Pancreas (tissue), 10 donors: ENCODE results near the gene LDLRAD4. TPM values are rescaled to one million over a fixed set of nuclear protein-coding genes. Genes with fewer than 3 reads are reported as not detected.

Source experiments
- ATAC-seq, 4 donors: fragments of 200-7000 bp; cut with Tn5 transposase; one replicate each; pipeline versions ENCODE4 v1.8.0 to v1.9.1; 2020; ENCODE audit warnings: mild to moderate bottlenecking in 4 of 4, moderate library complexity in 4 of 4
- DNase-seq, 6 donors: peaks; one replicate each; pipeline ENCODE4 v3.0.0-alpha.2; 2020
- FAIRE-seq: peaks from 2 replicates; lab custom pipeline; 2012; peaks lifted over from hg19 to GRCh38; lab: Jason Lieb, UNC
- H3K27ac ChIP-seq, 4 donors: fragments of 200-600 bp; sonication (generic); 1 replicate in 3 of 4; 2 replicates in 1 of 4; pipeline versions ENCODE4 v1.5.0 to v1.8.0; 2020
- H3K27me3 ChIP-seq, 4 donors: fragments of 200-600 bp; one replicate each; pipeline ENCODE4 v1.8.0; 2021
- H3K36me3 ChIP-seq, 3 donors: fragments of 200-600 bp; sonication (generic) in 1 of 3; one replicate each; pipeline versions ENCODE4 v1.5.0 to v1.8.0; 2020 to 2021
- H3K4me1 ChIP-seq, 3 donors: fragments of 200-600 bp; one replicate each; pipeline ENCODE4 v1.8.0; 2021
- H3K4me3 ChIP-seq, 4 donors: fragments of 200-600 bp; sonication (generic) in 2 of 4; one replicate each; pipeline versions ENCODE4 v1.5.0 to v1.8.0; 2020 to 2021
- H3K9me3 ChIP-seq, 4 donors: fragments of 200-600 bp; one replicate each; pipeline ENCODE4 v1.8.0; 2021
- WGBS, 2 donors: extraction: QIAGEN DNeasy Blood & Tissue Kit; methylation state at CpG; one replicate each; pipeline ENCODE4 v1.1.7; 2013; 5-methylcytosine and 5-hydroxymethylcytosine counted together
- intact Hi-C, 3 donors: fragments of 100-400 bp; cut with DNase I; formaldehyde crosslinking; loops; one replicate each; pipeline versions ENCODE4 v1.11.1 to v1.14.2; 2022
- polyA plus RNA-seq, 2 donors: library from polyadenylated mRNA; stranded (reverse); fragments of 200-250 nt; gene quantifications; one replicate each; pipeline ENCODE4 v1.2.3, GENCODE V29; 2013
- total RNA-seq, 6 donors: library from RNA; stranded (reverse); fragmentation: NEBNext Ultra II Directional in 4 of 6; extraction: Animal tissue kit (Norgen Biotek cat#: 25700) in 4 of 6; gene quantifications; one replicate each; pipeline versions ENCODE4 v1.2.1 to v1.2.4, GENCODE V29; 2021 to 2023
- TF ChIP-seq, protein P1 (sequence below), 4 donors: fragments of 200-600 bp; sonication (generic) in 3 of 4; IDR thresholded peaks; one replicate each; pipeline versions ENCODE4 v1.5.0 to v1.8.0; 2021; ENCODE audit warnings: antibody characterized with exemption in 4 of 4
- donor health status: healthy with polysubstance abuse.
- donor health status: DM: no; HTN: no; CAD: no; lungs with moderate emphysema.
- donor health status: DM: no; HTN: no; CAD: no.
- donor health status: control.
- donor health status: control.
- donor health status: Bipolar disorder and iron deficiency.
- donor health status: DM: yes; HTN: yes; CAD: no.
- donor health status: DM: no; HTN: no; CAD: no.
- donor health status: DM: no; HTN: no; CAD: no.
- donor health status: DM: yes; HTN: yes; CAD: no.

The LDLRAD4 gene
- total and polyA plus RNA-seq, 8 donors = 2.5 to 21.8 (median 5.7) TPM

DNA sequence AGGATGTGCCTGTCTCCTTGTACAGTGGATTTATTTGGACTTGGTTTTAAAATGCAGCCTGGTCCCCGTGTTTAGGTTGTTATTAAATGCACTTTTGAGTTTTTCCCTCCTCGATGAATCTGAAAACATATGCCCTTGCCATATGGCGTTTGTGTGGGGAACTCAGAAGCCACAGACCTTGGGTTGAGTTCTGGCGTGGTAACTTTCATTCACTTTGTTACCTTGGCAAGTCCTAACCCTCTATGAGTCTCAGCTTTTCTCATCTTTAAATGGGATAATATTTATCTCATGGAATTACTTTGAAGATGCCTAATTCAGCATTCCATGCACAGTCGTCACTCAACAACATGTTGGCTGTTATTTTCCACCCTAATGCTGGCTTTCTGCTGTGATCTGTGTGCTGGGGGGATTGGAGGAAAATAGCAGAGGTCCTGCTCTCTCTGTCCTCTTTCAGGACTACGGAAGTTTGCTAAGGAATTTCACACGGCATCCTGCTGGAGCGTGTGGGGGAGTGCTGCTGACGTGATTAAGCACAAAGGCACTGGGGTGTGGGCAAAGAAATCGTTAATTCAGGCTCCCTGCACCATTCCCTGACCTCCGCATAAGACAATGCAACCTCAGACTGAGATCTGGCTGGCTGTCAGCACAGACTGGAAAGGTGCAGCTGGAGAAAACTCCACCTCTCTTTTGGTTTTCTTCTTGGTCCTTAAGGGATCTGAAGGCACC lies 61.7 kb downstream of the LDLRAD4 start:
- intact Hi-C loops = no loop called here
- no peaks in the 10 kb centered on the region for H3K9me3 ChIP-seq
- DNase-seq (no peak), ATAC-seq (no peak), FAIRE-seq (no peak)
- TF ChIP-seq, protein P1, sequence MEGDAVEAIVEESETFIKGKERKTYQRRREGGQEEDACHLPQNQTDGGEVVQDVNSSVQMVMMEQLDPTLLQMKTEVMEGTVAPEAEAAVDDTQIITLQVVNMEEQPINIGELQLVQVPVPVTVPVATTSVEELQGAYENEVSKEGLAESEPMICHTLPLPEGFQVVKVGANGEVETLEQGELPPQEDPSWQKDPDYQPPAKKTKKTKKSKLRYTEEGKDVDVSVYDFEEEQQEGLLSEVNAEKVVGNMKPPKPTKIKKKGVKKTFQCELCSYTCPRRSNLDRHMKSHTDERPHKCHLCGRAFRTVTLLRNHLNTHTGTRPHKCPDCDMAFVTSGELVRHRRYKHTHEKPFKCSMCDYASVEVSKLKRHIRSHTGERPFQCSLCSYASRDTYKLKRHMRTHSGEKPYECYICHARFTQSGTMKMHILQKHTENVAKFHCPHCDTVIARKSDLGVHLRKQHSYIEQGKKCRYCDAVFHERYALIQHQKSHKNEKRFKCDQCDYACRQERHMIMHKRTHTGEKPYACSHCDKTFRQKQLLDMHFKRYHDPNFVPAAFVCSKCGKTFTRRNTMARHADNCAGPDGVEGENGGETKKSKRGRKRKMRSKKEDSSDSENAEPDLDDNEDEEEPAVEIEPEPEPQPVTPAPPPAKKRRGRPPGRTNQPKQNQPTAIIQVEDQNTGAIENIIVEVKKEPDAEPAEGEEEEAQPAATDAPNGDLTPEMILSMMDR (IDR thresholded peaks at IDR 0.05) = no peak
- no peaks in the 10 kb centered on the region for H3K36me3 ChIP-seq
- H3K4me1 ChIP-seq = no peaks in the 10 kb centered on the region
- no peaks in the 10 kb centered on the region for H3K27me3 ChIP-seq
- 65 to 74% methylated on average over 11 of the region's 11 CpGs for WGBS, 2 donors
- no peak overlapping the region for H3K4me3 ChIP-seq
- no peak overlapping the region for H3K27ac ChIP-seq

DNA sequence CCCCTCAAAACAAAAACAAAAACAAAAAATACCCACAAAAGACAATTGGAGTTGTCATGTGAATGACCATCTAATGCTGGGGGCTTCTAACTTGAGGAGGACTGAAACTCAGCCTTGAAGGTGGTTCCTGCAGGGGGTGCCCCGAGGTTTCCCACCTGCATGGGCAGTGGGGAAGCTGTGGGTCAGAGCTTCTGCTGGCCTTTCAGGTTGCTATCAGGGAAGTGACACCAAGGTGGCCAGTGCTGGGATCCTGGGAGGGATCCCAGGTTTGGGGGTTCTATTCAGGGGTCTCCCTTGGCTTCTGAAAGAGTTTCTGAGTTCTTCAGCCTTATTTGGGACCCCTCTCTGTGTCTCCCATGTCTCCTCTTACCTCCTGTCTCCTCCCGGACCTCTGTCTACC lies 62.8 kb downstream of the LDLRAD4 start:
- DNase-seq (no peak), FAIRE-seq (no peak), ATAC-seq (no peak)
- H3K27me3 ChIP-seq = no peaks in the 10 kb centered on the region
- whole genome bisulfite sequencing, 2 donors = 68% methylated on average over 2 of the region's 2 CpGs
- H3K9me3 ChIP-seq = no peaks in the 10 kb centered on the region
- intact Hi-C loops = no loop called here
- no peaks in the 10 kb centered on the region for H3K4me1 ChIP-seq
- TF ChIP-seq, protein P1 (IDR thresholded peaks at IDR 0.05) = no peak
- H3K36me3 ChIP-seq = no peaks in the 10 kb centered on the region
- H3K4me3 ChIP-seq = no peak overlapping the region
- H3K27ac ChIP-seq = no peak overlapping the region

DNA sequence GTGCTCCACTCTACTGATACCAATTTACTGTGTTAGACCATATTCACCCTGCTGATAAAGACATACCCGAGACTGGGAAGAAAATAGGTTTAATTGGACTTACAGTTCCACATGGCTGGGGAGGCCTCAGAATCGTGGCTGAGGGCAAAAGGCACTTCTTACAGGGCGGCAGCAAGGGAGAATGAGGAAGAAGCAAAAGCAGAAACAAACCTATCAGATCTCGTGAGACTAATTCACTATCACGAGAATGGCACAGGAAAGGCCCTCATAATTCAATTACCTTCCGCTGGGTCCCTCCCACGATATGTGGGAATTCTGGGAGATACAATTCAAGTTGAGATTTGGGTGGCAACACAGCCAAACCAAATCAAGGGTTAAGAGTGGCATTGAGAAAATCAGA lies 65.2 kb downstream of the LDLRAD4 start:
- no peaks in the 10 kb centered on the region for H3K4me1 ChIP-seq
- TF ChIP-seq, protein P1 (IDR thresholded peaks at IDR 0.05) = no peak
- intact Hi-C loops = no loop called here
- no peak for ATAC-seq
- H3K27ac ChIP-seq = no peak overlapping the region
- H3K4me3 ChIP-seq = no peak overlapping the region
- no peak for FAIRE-seq
- WGBS, 2 donors = 76 to 78% methylated on average over 7 of the region's 7 CpGs
- no peaks in the 10 kb centered on the region for H3K9me3 ChIP-seq
- H3K36me3 ChIP-seq = no peaks in the 10 kb centered on the region
- no peak for DNase-seq
- H3K27me3 ChIP-seq = no peaks in the 10 kb centered on the region

- no peak for DNase-seq
- no peak for ATAC-seq
- Histone ChIP-seq H3K27ac (no peak overlapping the region), H3K9me3 (no peaks in the 10 kb centered on the region), H3K27me3 (no peaks in the 10 kb centered on the region), H3K36me3 (no peaks in the 10 kb centered on the region), H3K4me3 (no peak overlapping the region), H3K4me1 (no peaks in the 10 kb centered on the region)
- intact Hi-C loops = no loop called here
- TF ChIP-seq, protein P1 (IDR thresholded peaks at IDR 0.05) = no peak
- no peak for FAIRE-seq
- WGBS, 2 donors = 78 to 81% methylated on average over 22 of the region's 22 CpGs
These were observed 65.9 kb downstream of the LDLRAD4 start for GRCh38 chr18:13284330-13285027.

GRCh38 chr18:13285874-13286273 lies 67.3 kb downstream of the LDLRAD4 start:
- intact Hi-C loops = no loop called here
- DNase-seq (no peak), ATAC-seq (no peak), FAIRE-seq (no peak)
- no peaks in the 10 kb centered on the region for H3K4me1 ChIP-seq
- 51 to 59% methylated on average over 4 of the region's 4 CpGs for WGBS, 2 donors
- TF ChIP-seq, protein P1 (IDR thresholded peaks at IDR 0.05) = no peak
- H3K27ac ChIP-seq = no peak overlapping the region
- H3K4me3 ChIP-seq = no peak overlapping the region
- H3K9me3 ChIP-seq = no peaks in the 10 kb centered on the region
- H3K27me3 ChIP-seq = no peaks in the 10 kb centered on the region
- no peaks in the 10 kb centered on the region for H3K36me3 ChIP-seq
